HG03066 (cell line): Measurements from ENCODE around the gene CTNNA2.

Source experiments
- ATAC-seq: cut with Tn5 transposase; IDR thresholded peaks from one replicate; pipeline ENCODE4 v1.9.1; 2021; ENCODE audit warnings: low read depth; ENCODE audit not compliant: unreplicated experiment

CTNNA2 gene

DNA sequence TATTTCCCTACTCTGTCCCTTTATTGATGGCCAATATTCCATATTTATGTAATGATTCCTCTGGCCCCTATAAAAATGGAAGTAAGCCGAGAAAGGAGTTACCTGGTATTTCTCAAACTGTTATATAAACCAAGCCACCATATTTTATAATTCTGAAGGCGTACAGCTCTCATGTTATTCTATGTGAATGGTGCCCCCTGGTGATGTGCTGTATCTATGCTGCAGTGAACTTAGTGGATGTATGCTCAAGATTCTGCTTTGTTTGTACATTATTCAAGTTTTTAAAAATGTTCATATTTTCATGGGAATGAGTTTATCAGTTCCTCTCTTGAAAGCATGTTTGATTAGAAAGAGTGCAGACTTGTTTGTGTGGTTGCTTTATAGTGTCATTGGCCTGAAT lies 986.2 kb downstream of the CTNNA2 start:
- no peak for ATAC-seq

DNA sequence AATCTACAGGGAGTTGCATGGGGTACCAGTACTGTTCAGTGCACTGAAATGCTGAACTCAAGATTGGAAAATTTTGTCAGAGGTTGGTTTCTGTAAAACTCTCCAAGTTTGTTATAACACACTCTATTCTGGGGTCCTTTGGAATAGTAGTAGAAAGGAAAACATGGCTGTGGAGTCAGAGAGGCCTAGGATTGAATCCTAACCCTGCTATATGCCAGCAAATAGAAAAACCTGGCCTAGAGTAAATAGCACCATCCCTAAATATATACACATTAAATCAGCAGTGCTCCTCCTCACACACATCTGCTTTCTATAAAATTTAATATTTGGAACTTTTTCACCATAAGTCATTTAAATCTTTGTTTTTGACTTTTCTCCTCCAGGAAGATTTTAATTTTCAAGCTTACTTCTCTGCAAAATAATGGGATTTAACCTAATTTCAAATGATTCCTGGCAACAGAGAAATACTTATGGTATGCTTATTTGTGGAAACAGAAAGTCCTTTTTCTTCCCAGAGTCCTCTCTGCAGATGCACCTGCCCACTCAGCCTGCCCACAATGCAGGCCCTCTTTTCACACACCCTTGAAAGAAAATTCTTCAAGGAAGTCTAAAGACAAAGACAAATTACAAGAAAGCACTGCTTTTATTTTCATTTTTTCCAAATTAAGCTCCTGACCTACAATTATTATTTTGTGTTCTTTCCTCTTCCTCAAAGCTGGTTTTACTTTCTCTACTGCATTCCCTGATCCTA lies 989.2 kb downstream of the CTNNA2 start:
- ATAC-seq = no peak

DNA sequence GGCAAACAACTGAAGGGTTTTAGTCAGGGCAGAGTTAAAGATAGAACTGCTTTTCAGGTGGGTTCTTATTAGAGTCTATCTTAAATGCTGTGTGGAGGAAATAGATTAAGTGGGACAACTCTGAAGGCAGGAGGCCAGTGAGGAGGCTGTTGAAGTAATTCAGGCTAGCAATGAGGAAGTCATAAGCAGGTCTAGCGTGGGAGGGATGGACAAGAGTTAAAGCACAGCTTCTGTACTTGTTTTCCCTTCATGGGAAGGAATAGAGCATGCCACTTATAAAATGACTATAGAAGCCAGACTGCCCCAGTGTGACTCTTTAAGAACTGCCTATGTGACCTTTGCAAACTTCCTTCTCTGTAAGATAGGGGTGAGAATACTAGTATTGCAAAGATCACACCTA lies 993.7 kb downstream of the CTNNA2 start:
- ATAC-seq = no peak

DNA sequence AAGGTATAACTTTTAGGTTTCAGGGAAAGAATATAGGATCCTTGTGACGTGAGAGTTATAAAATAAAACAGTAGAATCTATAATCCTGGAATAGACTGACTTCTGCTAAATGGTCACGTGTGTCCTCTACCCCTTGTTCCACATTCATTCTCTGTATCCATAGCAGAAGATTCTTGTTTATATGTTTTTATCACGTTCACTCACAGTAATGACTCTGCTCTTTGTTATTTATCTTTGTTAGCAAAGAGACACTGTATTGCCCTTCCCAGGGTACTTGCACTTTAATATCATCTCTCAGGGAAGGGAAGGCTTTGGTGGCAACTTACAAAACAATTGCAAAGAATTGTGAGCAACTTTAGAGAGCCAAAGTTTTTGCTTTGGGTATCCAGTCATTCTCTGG lies 997.9 kb downstream of the CTNNA2 start:
- no peak for ATAC-seq

DNA sequence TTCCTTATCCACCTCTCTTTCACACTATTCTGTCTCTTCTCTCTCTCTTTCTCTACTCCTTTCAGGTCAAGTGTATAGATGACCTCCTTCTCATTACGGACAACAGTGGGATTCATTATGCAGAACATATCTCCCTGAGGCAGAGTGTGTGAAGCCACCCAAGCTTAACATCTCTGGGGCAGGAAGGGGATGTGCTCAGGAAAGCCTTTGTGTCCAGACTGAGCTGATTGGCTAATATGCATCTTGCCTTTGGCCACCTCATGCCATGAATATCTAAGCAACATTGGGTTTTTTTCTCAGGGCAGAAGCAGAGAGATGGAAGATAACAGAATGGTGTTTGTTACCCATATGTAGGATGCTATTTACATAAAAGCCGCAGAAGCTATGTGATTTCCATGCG lies 1003.1 kb downstream of the CTNNA2 start:
- no peak for ATAC-seq

DNA sequence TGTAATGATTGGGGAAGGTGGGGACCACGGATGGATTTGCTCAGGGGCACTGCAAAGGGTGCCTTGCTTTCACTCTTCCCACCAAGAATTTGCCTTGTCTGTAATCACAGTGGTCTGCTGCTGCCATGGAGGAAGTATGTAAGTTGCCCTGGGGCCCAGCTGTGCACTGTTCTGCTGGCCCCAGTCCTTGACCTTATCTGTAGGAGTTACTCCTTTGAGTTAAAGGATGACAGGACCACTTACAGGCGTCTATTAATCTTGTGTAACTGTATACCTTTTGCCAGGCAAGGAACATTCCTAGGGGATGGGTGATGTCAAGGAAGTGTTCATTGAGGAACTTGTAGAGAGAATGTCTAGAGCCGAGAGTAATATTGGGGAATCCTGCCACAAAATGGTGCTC lies 1004.5 kb downstream of the CTNNA2 start:
- no peak for ATAC-seq

DNA sequence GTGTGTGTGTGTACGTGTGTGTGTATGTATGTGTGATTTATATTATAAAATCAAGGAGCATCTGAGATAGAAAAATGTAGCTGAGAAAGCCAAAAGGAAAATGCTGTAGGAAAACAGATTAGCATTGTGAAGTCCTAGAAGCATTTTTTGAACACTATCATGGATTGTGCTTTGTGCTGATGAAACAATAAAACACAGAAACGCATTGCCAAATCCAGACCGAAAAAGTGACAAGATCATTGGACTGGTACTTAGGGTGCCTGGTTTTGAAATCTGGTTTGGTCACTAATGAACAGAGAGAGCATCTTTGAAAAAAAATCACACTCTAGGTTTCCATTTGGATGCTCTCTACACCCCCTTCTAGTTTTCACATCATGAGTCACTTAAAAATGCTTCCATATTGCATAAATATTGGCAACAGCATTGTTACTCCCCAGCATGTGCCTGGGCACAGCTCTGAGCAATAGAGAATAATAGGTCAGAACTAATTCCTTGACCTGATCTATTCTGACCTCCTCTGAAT lies 1006.3 kb downstream of the CTNNA2 start:
- no peak for ATAC-seq

DNA sequence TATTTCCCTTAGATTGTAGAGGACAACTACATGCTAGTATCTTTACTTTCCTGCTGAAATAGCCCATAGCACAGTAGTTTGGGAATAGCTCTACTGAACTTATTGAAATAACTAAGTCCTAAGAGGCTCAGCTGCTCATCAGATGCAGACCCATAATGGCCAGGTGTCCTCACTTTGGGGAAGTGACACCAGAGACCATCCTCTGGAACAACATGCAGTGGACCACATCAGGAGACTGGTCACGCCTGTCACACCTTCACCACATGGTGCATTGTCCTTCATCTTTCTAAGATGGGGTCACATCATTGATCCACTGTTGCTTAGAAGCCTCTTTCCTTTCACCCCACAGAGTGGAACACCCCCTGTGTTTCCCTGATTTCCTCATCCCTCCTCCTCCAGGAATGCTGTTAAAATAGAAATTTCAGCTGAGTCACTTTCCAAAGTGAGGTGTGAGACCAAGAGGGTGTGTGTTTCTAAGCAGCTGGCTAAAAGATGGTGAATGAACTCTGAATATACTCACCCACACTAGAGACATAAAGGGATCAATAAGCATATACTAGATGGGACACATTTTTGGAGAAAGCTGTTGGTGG lies 1006.9 kb downstream of the CTNNA2 start:
- no peak for ATAC-seq

DNA sequence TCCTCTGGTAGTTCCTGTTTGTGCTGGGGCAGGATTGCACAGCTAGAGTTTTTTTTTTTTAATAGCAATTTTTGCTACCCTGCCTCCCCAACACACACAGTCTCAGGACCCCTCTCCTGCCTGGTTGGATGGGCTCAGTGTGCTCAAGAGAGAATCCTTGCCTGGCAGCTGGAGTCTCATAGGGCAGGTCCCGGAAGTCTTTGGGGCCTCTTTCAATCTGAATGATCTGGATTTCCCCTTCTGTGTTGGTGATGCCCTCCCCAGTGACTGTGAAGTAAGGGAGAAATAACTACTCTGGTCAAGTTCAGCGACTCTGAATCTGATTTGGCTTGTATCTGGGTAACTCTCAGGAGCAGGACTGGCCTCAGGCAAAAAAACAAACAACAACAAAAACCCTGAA lies 1012.3 kb downstream of the CTNNA2 start:
- peak; percentile 62 for ATAC-seq

DNA sequence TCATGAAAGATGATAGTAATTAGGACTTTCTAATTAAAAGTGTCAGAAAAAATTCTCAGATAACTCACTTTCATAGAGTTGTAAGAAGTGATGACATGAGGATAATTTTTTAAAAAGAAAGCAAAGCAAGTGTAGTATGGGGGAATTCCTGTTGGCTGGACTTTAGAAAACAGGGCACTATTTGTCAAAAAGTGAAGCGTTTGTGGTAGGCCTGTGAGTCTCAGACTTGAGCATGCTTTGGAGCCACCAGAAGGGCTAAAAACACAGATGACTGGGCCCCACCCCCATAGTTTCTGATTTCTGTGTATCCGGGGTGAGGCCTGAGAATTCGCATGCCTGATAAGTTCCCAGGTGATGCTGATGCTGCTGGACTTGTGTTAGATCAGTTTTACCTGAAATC lies 1014.3 kb downstream of the CTNNA2 start:
- no peak for ATAC-seq

DNA sequence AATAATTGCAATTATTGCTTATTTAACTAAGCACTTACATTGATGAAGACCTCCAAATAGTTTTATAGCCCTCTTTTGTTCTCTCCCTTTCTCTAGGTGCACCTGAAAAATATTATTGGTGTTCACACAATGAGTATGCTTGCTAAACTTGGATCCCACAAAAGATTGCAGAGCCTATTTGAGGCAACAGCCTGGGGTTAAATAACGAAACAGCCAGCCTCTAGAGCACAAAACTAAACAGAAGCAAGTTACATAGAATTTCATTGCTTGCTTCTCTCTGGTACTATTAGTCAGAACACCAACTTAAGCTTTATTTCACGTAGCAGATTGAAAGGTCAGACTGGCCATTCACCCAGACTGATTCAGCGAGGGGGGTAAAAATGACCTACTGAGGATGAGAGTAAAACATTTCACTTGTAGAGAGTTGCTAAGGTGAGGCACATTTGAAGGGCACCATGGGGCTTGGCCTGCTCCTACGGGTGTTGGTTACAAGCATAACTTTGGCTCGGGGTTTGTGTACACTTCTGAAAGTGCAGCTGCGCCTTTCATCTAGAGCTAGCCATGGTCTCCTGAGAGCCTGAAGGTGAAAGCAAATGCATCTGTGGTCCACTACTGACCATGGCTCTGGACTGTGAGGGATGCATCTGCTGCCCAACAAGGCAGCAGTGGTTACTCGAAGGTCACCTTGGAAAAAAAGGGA lies 1016.8 kb downstream of the CTNNA2 start:
- ATAC-seq = peak; percentile 21

DNA sequence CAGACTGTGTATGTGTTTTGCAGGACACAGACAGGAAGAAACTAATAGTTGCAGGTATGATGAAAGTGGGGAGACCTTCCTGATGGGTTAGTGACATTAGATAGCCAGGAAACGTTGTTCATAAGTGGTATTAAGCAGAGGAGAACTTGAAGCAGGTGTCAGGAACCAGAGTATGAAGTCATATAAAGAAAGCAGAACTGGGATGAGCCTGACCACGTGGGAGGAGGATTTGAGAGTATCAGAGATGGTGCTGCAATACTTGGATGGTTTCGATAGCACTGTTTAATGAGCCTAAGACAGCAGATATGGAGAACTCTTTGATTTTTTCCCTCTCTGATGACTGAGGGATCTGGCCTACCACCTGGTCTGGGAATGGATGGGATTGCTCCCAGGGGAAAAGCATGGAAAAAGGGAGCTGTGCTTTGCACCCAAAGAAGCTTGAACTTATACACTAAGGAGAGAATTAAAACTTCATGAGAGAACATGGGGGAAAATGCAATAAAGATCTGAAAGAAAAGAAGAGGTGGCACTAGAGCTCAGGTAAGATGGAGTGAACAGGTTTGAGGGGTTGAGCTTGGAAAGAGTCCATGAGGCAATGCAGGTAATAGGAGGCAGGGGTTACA lies 1017.7 kb downstream of the CTNNA2 start:
- ATAC-seq = peak; percentile 71

DNA sequence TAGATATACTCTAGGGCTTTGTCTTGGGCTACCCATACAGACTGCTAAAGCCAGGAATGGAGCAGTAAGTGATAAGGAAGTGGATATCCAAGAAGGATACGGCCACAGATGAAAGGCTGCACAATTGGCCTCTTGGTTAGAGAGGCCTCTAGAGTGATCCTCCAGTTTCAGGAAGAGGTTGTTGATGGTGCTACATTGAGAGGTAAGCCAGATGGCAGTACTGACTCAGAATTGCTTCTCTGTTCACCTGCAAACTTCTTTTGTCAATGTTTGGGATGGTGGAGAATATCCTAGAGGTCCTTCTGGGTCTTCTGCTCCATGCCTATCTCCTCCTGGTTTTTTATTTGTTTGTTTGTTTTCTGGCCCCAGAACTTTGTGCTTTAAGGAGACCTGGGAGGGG lies 1018.5 kb downstream of the CTNNA2 start:
- ATAC-seq = no peak

DNA sequence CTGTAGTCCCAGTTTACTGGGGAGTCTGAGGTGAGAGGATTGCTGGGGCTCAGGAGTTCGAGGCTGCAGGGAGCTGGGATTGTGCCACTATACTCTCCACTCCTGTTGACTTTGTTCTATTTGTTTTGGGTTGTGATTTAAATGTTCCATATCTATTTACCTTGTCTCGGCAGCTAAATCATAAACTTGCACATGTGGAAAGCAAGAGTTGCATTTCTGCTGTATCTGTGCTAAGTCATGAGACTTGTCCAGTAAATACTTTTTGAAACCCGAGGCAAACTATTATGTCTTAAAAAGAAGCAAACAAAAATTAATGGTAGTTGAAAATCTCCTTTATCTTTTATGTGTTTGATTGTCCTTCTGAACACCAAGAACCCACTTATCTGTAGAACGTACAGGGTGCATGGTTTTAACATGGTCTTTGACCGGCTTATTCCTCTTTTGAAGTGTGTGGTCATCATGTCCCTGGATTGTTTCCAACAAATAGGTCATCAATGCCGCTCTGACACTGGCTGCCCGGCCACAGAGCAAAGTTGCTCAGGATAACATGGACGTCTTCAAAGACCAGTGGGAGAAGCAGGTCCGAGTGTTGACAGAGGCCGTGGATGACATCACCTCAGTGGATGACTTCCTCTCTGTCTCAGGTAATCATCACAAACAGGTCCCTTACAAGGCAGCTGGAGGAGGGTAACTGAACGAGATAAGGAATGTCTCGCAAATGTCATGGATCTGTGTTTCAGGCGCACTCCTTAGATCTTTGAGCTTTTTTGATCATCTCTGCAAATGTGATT lies 1032.8 kb downstream of the CTNNA2 start:
- ATAC-seq = no peak

DNA sequence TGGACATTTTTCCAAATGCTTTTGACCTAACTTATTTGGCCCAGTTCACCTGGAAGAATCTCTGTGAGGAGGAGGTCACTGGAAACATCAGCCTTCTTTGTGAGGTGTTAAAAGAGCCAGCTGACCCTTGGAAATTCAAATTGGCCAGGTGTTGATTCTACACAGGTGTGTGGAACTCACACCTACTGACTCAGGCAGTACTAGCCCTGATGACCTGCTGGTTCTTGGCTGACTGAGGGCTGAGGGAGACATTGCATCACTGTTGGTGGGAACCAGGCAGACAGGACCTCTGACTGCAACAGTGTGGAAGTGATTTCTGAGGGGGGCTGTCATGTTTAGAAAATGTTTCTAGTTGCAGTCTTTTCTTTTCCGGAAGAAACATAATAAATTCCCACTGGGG lies 1033.9 kb downstream of the CTNNA2 start:
- no peak for ATAC-seq

DNA sequence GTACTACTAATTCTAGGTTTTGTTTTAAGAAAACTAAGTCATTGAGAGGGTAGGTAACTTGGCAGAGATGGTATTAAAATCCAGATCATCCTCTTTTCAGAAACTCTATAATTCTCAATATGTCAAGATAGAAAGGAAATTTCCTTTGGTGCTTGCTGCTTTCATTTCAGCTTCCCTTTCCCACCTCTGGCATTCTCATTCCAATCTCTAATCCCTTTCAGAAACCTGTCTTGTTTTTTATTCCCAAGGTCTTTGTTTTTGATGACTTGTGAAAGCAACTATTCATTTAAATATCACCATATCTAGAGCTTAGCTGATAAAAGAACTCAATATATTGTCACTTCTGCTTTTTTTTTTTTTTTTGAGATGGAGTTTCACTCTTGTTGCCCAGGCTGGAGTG lies 1034.5 kb downstream of the CTNNA2 start:
- no peak for ATAC-seq

DNA sequence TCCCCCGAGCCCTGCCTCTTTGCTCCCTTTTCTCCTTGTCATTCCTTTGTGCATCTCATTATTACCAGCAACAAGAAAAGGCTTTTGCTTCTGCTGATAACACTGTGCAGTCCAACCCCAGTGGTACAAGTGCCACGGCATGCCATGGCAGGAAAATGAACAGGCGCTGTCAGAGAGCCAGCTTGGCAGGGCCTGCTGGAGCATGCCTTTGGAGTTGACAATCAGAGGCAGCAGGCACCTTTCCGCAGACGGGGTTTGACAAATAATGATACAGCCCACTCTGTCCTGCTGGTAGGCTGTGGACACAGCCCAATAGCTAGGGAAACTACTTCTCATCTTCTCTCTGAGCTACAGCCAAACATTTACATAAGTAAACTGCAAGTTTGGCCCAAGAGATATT lies 1035.6 kb downstream of the CTNNA2 start:
- ATAC-seq = no peak

DNA sequence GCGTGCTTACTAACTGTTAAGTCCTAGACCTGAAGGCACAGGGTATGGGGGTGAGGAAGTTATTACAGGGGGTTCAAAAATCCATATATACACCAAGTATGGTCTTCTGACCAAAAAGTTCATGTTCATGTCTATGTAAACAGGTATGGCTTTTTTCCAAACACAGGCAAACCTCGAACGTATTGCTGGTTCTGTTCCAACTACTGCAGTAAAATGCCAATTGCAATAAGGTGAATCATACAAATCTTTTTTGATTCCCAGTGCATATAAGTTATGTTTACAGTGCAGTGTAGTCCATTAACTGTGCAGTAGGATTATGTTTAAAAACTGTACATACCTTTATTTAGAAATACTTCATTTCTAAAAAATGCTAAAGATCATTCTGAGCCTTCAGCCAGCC lies 1037.0 kb downstream of the CTNNA2 start:
- no peak for ATAC-seq

DNA sequence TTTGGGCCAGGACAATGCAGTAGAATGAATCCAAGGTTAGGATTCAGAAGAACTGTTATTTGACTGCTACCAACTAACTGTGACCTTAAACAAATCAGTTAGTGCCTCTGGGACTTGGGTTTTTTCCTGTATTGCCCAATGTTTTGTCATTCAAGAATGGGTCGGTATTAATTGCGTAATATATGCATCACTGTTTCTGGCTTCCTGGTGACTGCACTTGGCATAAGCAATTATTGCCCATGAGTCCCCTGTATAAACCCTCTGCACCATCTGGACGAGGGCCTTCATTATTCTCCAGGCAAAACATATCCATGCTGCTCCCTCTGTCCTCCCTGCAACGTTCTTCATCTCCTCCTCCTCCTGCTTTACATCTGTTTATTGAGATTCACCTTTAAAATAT lies 1047.5 kb downstream of the CTNNA2 start:
- no peak for ATAC-seq

DNA sequence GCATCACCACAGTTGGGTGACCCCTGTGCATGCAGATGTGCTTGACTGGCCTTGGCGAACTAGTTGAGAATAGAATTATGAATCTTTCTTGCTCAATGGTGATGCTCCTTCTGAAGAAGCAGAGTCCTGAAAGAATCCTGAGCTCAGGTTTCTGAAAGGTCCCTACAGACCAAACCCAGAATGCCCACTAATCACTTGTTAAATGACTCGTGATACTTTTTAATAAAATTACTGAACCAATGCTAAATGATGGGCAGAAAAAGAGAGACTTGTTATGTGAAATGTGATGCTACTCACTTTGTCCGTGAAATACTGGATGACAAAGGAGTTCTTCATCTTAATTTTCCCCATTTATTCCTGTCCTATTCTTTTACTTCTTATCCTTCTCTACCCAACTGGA lies 1055.2 kb downstream of the CTNNA2 start:
- no peak for ATAC-seq

DNA sequence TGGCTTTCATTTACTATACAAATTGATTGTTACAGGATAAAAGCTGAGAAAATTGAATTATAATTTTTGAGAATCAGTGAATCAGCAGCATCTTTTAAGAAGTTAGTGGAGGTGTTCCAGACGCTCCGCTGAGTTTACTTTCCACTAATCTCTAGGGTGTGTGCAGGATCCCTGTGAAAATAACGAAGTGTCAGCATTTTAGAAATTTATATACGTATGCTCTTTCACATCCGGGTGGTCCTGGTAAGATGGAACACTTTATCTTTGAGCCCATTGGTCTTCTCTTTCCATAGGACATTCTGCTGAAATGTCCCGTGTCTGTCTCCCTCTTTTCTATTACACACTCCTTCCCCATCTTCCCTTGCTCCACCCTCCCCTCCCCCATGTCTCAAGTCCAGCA lies 1060.3 kb downstream of the CTNNA2 start:
- ATAC-seq = no peak
